ENCODE results near the gene HNF1B.
A peak's percentile ranks its signal among the peaks of the same experiment; 100 is the strongest.

The HNF1B gene

DNA sequence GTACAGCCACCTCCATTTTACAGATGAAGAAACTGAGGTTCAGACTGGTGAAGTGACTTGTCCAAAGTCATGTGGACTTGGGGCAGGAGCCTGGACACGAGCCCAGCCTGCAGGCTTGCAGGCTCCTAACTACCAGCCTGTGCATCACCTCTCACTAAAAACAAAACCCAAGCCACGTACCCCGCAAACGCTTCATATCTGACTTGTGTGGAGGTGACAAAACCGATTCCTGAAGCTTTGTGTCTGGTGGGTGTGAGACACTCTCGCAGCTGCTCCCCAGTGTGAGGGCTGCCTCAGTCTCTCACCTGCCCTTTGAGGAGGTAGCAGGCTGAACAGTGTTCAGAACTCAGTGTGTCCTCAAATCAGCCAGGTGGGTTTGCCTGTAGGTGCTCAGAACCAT lies 8.4 kb downstream of the HNF1B start:
- no peak overlapping the region for H3K4me3 ChIP-seq (ENCODE audit: low read length)
- TF ChIP-seq, protein P1, sequence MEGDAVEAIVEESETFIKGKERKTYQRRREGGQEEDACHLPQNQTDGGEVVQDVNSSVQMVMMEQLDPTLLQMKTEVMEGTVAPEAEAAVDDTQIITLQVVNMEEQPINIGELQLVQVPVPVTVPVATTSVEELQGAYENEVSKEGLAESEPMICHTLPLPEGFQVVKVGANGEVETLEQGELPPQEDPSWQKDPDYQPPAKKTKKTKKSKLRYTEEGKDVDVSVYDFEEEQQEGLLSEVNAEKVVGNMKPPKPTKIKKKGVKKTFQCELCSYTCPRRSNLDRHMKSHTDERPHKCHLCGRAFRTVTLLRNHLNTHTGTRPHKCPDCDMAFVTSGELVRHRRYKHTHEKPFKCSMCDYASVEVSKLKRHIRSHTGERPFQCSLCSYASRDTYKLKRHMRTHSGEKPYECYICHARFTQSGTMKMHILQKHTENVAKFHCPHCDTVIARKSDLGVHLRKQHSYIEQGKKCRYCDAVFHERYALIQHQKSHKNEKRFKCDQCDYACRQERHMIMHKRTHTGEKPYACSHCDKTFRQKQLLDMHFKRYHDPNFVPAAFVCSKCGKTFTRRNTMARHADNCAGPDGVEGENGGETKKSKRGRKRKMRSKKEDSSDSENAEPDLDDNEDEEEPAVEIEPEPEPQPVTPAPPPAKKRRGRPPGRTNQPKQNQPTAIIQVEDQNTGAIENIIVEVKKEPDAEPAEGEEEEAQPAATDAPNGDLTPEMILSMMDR (conservative IDR thresholded peaks at IDR 0.05; ENCODE audit: low read length) = no peak

DNA sequence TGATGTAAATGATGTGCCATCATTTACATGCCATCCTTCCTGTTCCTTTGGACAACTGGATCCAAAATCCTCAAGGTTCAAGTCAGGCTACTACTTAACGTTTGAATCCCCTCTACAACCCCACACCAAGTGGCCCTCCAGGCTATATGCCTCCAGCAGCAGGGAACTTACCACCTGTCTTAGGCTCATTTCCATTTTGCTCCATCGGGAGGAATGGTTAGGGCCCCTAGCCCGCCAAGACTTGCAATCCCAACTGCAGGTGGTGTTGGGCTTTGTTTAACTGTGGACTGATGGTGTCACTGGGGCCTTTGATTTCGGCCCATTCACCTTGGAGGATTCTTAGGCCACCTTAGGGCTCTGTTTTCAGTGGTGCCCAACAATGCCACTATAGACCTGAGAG lies 9.7 kb downstream of the HNF1B start:
- DNase-seq (ENCODE audit: low read depth) = no peak
- TF ChIP-seq, protein P1 (conservative IDR thresholded peaks at IDR 0.05; ENCODE audit: low read length) = no peak
- no peak overlapping the region for H3K4me3 ChIP-seq (ENCODE audit: low read length)

More for the DNA sequence above, 8.4 kb downstream of the HNF1B start:
- no peak for DNase-seq (ENCODE audit: low read depth)

DNA sequence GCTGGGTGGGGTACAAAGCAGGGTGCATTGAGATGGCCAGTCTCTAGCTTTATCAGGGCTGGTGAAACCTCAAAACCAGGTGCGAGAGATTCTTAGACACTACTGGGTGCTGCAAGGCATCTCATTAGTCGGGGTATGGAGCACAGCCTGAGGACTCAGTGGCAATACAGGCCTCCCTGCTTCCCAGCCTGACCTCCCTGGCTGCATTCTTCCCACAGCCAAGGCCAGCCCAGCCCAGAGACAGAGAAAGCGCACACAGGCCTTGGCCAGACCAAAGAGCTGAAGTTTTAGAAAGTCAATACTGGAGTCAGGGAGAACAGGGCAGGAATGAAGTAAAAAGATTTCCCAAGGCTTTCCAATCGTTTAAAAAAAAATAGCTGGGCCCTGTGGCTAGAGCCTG lies 12.5 kb downstream of the HNF1B start:
- no peak for DNase-seq (ENCODE audit: low read depth)
- no peak overlapping the region for H3K4me3 ChIP-seq (ENCODE audit: low read length)
- TF ChIP-seq, protein P1 (conservative IDR thresholded peaks at IDR 0.05; ENCODE audit: low read length) = no peak

DNA sequence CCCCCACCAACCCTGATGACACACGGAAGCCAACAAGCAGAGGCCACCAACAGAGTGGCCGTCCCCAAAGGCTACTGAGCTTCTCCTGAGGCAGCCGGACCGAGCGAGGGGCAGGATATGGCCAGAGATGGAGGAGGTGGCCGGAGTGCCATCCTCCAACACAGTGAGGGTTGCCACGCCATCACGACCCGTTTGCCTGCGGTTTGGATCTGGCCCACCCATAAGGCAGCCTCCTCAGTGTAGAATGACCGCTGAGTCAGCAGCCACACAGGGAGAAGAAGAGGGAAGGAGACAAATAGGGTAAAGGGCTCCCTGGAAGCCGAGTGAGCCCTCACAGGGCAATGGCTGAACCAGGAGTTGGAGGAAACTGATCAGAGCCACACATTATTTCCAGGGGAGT lies 13.8 kb downstream of the HNF1B start:
- H3K4me3 ChIP-seq (ENCODE audit: low read length) = no peak overlapping the region
- no peak for DNase-seq (ENCODE audit: low read depth)
- TF ChIP-seq, protein P1 (conservative IDR thresholded peaks at IDR 0.05; ENCODE audit: low read length) = no peak

DNA sequence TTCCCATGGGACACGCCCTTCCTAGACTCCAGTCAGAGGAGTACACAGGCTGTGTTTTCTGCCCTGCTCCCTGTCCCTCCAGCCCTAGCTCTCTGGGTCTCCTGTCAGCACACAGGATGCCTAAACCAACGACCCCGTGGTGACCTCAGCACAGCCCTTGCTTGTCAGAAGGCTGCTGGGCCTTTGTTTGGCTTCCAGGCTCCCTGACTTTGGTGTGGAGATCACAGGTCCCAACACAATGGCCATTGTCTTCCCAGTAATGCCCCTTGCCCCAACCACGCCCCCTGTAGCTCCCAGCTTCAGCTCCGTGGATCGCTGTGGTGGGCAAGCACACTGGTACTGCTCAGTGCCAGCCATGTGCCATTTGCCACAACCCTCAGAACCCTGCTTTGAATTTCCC lies 15.0 kb downstream of the HNF1B start:
- TF ChIP-seq, protein P1 (conservative IDR thresholded peaks at IDR 0.05; ENCODE audit: low read length) = no peak
- H3K4me3 ChIP-seq (ENCODE audit: low read length) = no peak overlapping the region
- DNase-seq (ENCODE audit: low read depth) = no peak

DNA sequence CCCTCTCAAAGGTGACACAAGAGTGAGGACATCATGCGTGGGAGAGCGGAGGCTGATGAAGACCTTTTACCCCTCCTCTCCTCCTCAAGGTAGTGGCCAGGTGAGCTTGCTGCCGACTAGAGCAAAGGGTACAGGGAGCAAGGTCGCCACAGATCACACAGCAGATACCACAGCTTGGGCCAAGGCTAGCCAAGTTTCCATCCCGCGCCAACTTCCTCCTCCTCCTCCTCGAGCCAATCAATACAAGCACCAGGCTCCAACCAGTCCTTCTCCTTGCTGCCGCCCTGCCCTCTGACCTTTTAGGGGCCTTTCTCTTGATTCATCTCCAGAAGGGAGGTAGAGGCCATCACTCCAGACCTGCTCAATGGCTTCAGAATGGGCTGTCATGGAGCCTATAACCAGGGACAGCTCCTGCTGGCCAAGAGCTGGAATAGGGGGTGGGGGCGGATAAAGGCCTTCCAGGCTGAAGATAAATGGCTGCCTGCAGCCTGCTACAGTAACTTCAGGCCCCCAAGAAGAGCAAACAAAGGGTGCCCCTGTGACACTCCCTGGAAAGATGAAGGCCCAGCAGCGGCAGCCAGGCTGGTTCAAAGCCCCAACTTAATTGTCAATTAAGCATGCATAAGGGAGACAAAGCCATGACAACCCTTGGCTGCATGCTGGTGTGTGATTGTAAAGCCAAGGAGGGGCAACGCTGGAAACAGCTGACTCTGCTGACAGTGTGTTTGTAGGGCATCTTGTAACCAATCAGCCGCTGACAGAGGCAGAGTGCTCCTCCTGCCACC lies 17.8 kb downstream of the HNF1B start:
- no peak overlapping the region for H3K4me3 ChIP-seq (ENCODE audit: low read length)
- DNase-seq (ENCODE audit: low read depth) = no peak
- TF ChIP-seq, protein P1 (conservative IDR thresholded peaks at IDR 0.05; ENCODE audit: low read length) = no peak

DNA sequence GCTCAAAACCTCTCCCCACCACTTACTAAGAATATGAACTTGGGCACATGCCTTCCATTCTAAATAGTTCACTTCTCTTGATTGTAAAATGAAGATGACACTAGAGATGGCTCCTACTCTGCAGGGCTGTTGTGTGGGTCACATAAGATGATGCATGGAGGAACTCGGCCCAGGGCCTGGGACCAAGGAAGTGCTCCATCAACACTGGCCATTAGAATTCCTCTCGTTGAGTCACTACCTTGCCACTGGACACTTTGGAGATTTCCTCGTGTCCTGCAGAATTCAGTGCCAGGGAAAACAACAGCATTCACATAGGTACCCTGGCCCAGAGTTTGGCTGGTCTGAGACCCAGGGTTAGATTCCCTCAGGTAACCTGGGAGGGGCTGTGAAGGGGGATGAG lies 18.6 kb downstream of the HNF1B start:
- peak; percentile 39 for DNase-seq (ENCODE audit: low read depth)
- TF ChIP-seq, protein P1 (conservative IDR thresholded peaks at IDR 0.05; ENCODE audit: low read length) = no peak
- no peak overlapping the region for H3K4me3 ChIP-seq (ENCODE audit: low read length)

Data from AG10803 (cell line).